ENCODE measurements around the gene TAOK2. TPM values are rescaled to one million over a fixed set of nuclear protein-coding genes. Genes with fewer than 3 reads are reported as not detected.

The TAOK2 gene
- total and polyA plus RNA-seq, 2 of the 13 experiments (the other 11 are each of a cell fraction or from before 2014, with no cell fraction given): 17.4 to 43.2 TPM

GRCh38 chr16:29973384-29974246 is at the start of gene TAOK2 (continued):
- TF ChIP-seq KDM2A (CRISPR knock-in tag; IDR thresholded peaks at IDR 0.05; ENCODE audit: borderline replicate concordance, low read depth) (peak; percentile 100), ZSCAN22 (CRISPR knock-in tag; IDR thresholded peaks at IDR 0.05) (peak; percentile 74; the same call in 1 of the 2 replicates), NPAS2 (CRISPR knock-in tag; IDR thresholded peaks at IDR 0.05; ENCODE audit: borderline replicate concordance) (no peak), SAFB2 (CRISPR knock-in tag; IDR thresholded peaks at IDR 0.05; ENCODE audit: borderline replicate concordance, low read depth) (peak; percentile 78), ZNF180 (CRISPR knock-in tag; IDR thresholded peaks at IDR 0.05; ENCODE audit: borderline replicate concordance, low read depth) (no peak), NKX3-1 (CRISPR knock-in tag; IDR thresholded peaks at IDR 0.05) (peak; percentile 31), NR0B2 (CRISPR knock-in tag; IDR thresholded peaks at IDR 0.05) (peak; percentile 74), MYC (CRISPR knock-in tag; IDR thresholded peaks at IDR 0.05; ENCODE audit: borderline replicate concordance) (peak; percentile 99), ZEB1 (IDR thresholded peaks at IDR 0.05; ENCODE audit: insufficient replicate concordance, low read depth) (no peak), HNRNPLL (IDR thresholded peaks at IDR 0.05; ENCODE audit: low read depth, low read length, poor library complexity, severe bottlenecking) (peak; percentile 66), KDM3A (CRISPR knock-in tag; IDR thresholded peaks at IDR 0.05; ENCODE audit: low read depth) (peak; percentile 54), IKZF4 (CRISPR knock-in tag; IDR thresholded peaks at IDR 0.05; ENCODE audit: borderline replicate concordance, low read depth, not compliant biosample characterization) (peak; percentile 66), ZNF724P (CRISPR knock-in tag; IDR thresholded peaks at IDR 0.05; ENCODE audit: borderline replicate concordance) (peak; percentile 80), ISL2 (CRISPR knock-in tag; IDR thresholded peaks at IDR 0.05) (peak; percentile 88), SSRP1 (CRISPR knock-in tag; IDR thresholded peaks at IDR 0.05) (no peak), ZNF484 (CRISPR knock-in tag; IDR thresholded peaks at IDR 0.05; ENCODE audit: borderline replicate concordance, low read depth) (no peak; the same call in 1 of the 2 replicates), MXI1 (IDR thresholded peaks at IDR 0.05; ENCODE audit: borderline replicate concordance, low read depth, low read length) (peak; percentile 96), NR3C1 (CRISPR knock-in tag; IDR thresholded peaks at IDR 0.05) (no peak), SIX1 (CRISPR knock-in tag; IDR thresholded peaks at IDR 0.05; ENCODE audit: borderline replicate concordance) (no peak; the same call in 1 of the 2 replicates), NFYB (CRISPR knock-in tag; IDR thresholded peaks at IDR 0.05) (peak; percentile 67)
- TF ChIP-seq, protein P1, sequence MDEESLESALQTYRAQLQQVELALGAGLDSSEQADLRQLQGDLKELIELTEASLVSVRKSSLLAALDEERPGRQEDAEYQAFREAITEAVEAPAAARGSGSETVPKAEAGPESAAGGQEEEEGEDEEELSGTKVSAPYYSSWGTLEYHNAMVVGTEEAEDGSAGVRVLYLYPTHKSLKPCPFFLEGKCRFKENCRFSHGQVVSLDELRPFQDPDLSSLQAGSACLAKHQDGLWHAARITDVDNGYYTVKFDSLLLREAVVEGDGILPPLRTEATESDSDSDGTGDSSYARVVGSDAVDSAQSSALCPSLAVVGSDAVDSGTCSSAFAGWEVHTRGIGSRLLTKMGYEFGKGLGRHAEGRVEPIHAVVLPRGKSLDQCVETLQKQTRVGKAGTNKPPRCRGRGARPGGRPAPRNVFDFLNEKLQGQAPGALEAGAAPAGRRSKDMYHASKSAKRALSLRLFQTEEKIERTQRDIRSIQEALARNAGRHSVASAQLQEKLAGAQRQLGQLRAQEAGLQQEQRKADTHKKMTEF (CRISPR knock-in tag; IDR thresholded peaks at IDR 0.05): peak; percentile 95
- TF ChIP-seq, protein P2, sequence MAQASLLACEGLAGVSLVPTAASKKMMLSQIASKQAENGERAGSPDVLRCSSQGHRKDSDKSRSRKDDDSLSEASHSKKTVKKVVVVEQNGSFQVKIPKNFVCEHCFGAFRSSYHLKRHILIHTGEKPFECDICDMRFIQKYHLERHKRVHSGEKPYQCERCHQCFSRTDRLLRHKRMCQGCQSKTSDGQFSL (CRISPR knock-in tag; IDR thresholded peaks at IDR 0.05): no peak; the same call in 1 of the 2 replicates
- TF ChIP-seq, protein P3, sequence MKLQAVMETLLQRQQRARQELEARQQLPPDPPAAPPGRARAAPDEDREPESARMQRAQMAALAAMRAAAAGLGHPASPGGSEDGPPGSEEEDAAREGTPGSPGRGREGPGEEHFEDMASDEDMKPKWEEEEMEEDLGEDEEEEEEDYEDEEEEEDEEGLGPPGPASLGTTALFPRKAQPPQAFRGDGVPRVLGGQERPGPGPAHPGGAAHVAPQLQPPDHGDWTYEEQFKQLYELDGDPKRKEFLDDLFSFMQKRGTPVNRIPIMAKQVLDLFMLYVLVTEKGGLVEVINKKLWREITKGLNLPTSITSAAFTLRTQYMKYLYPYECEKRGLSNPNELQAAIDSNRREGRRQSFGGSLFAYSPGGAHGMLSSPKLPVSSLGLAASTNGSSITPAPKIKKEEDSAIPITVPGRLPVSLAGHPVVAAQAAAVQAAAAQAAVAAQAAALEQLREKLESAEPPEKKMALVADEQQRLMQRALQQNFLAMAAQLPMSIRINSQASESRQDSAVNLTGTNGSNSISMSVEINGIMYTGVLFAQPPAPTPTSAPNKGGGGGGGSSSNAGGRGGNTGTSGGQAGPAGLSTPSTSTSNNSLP (IDR thresholded peaks at IDR 0.05; ENCODE audit: low read depth, low read length): peak; percentile 9; the same call in 1 of the 2 replicates
- TF ChIP-seq, protein P4, sequence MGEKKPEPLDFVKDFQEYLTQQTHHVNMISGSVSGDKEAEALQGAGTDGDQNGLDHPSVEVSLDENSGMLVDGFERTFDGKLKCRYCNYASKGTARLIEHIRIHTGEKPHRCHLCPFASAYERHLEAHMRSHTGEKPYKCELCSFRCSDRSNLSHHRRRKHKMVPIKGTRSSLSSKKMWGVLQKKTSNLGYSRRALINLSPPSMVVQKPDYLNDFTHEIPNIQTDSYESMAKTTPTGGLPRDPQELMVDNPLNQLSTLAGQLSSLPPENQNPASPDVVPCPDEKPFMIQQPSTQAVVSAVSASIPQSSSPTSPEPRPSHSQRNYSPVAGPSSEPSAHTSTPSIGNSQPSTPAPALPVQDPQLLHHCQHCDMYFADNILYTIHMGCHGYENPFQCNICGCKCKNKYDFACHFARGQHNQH (CRISPR knock-in tag; IDR thresholded peaks at IDR 0.05): peak; percentile 26; the same call in 1 of the 2 replicates

Data from HepG2 (cell line).